ENCODE measurements around the gene GSTA4.
"Not testable (repeated sequence)": the region's sequence is repeated elsewhere in the genome, so short reads cannot be mapped to it uniquely, and the experiment has no call there.

The GSTA4 gene

GRCh38 chr6:53011979-53012378, 16.9 kb upstream of the GSTA4 start:
- DNase-seq = no peak

- DNase-seq = no peak
Observed at GRCh38 chr6:53010504-53010903, 15.4 kb upstream of the GSTA4 start.

GRCh38 chr6:53009511-53009910, 14.4 kb upstream of the GSTA4 start:
- DNase-seq = no peak

- no peak for DNase-seq
Observed at GRCh38 chr6:53009056-53009455, 14.0 kb upstream of the GSTA4 start.

GRCh38 chr6:53008192-53008687, 13.2 kb upstream of the GSTA4 start:
- DNase-seq = not testable (repeated sequence)

- DNase-seq = no peak
Observed at GRCh38 chr6:53005663-53006250, 10.7 kb upstream of the GSTA4 start.

GRCh38 chr6:52999456-52999855, 4.4 kb upstream of the GSTA4 start:
- DNase-seq = no peak

- no peak for DNase-seq
Observed at GRCh38 chr6:52998603-52999002, 3.5 kb upstream of the GSTA4 start.

GRCh38 chr6:52995913-52996645, 995 bp upstream of the GSTA4 start:
- DNase-seq = peak; percentile 50 to 63

GRCh38 chr6:52994839-52995088, 320 bp downstream of the GSTA4 start:
- no peak for DNase-seq

GRCh38 chr6:52994031-52994838, 849 bp downstream of the GSTA4 start:
- DNase-seq = no peak

GRCh38 chr6:52992980-52993920, 1.8 kb downstream of the GSTA4 start:
- DNase-seq = peak in 1 of 2 donors; percentile 38

- DNase-seq = no peak
Observed at GRCh38 chr6:52990342-52990741, 4.7 kb downstream of the GSTA4 start.

- no peak for DNase-seq
Observed at GRCh38 chr6:52985228-52985627, 9.9 kb downstream of the GSTA4 start.

GRCh38 chr6:52984247-52984646, 10.8 kb downstream of the GSTA4 start:
- peak in 1 of 2 donors; percentile 3 for DNase-seq

GRCh38 chr6:52983159-52983848, 11.8 kb downstream of the GSTA4 start:
- no peak for DNase-seq

GRCh38 chr6:52982680-52983079, 12.4 kb downstream of the GSTA4 start:
- no peak for DNase-seq

- DNase-seq = no peak
Observed at GRCh38 chr6:52981222-52981900, 13.7 kb downstream of the GSTA4 start.

GRCh38 chr6:52976591-52977035, 18.5 kb downstream of the GSTA4 start:
- DNase-seq = peak; percentile 41 to 57

- peak in 1 of 2 donors; percentile 22 for DNase-seq
Observed at GRCh38 chr6:52976149-52976548, 18.9 kb downstream of the GSTA4 start.

- DNase-seq = peak; percentile 3 to 8
Observed at GRCh38 chr6:52975580-52975979, 19.5 kb downstream of the GSTA4 start.

All from inflammatory macrophage (primary cell).